Activated CD4-positive, alpha-beta T cell treated with anti-CD3 and anti-CD28 coated beads, Interleukin-2, amount 10 ng/mL, durations not matched to agents 24 days and 14 days (primary cell): ENCODE data around the gene RPS28. TPM values are rescaled to one million over a fixed set of nuclear protein-coding genes. Genes with fewer than 3 reads are reported as not detected.
"Not testable (repeated sequence)": the region's sequence is repeated elsewhere in the genome, so short reads cannot be mapped to it uniquely, and the experiment has no call there.

ENCODE experiments used
- DNase-seq: peaks from one replicate; pipeline ENCODE4 v3.0.0; 2022
- H3K27ac Mint-ChIP-seq: one replicate; pipeline ENCODE4 v1.8.0; 2022; ENCODE audit warnings: mild to moderate bottlenecking, mixed read lengths
- H3K27me3 Mint-ChIP-seq: one replicate; pipeline ENCODE4 v1.8.0; 2022; ENCODE audit warnings: mixed read lengths
- H3K36me3 Mint-ChIP-seq: one replicate; pipeline ENCODE4 v1.8.0; 2022; ENCODE audit warnings: low read depth, mild to moderate bottlenecking, mixed read lengths
- H3K4me1 Mint-ChIP-seq: one replicate; pipeline ENCODE4 v1.8.0; 2021; ENCODE audit warnings: mixed read lengths
- H3K4me3 Mint-ChIP-seq: one replicate; pipeline ENCODE4 v1.8.0; 2022; ENCODE audit warnings: mild to moderate bottlenecking, moderate library complexity, mixed read lengths
- H3K9me3 Mint-ChIP-seq: one replicate; pipeline ENCODE4 v1.8.0; 2021; ENCODE audit warnings: mixed read lengths
- intact Hi-C: fragments of 100-400 bp; cut with micrococcal nuclease; formaldehyde crosslinking; loops from one replicate; pipeline ENCODE4 v1.15.1; 2023
- total RNA-seq: library from RNA; stranded (reverse); gene quantifications from 2 replicates; pipeline ENCODE4 v1.2.3, GENCODE V29; 2022

Gene RPS28
- total RNA-seq, 1 donor from 2014 or later, result 2,121 TPM

GRCh38 chr19:8311461-8312260 lies 9.6 kb upstream of the RPS28 start:
- Mint-ChIP-seq H3K9me3 (no peaks in the 10 kb centered on the region), H3K27me3 (no peaks in the 10 kb centered on the region), H3K4me3 (no peak overlapping the region), H3K27ac (no peak overlapping the region), H3K36me3 (peaks cover 36% of the 10 kb centered on the region), H3K4me1 (peaks cover 21% of the 10 kb centered on the region)
- peak; percentile 52 for DNase-seq
- intact Hi-C loops, result no loop called here

- H3K27me3 Mint-ChIP-seq, DNase-seq, H3K4me3 Mint-ChIP-seq, H3K4me1 Mint-ChIP-seq, H3K27ac Mint-ChIP-seq, H3K9me3 Mint-ChIP-seq, intact Hi-C loops: not testable (repeated sequence)
- peaks cover 23% of the 10 kb centered on the region for H3K36me3 Mint-ChIP-seq
Measured at GRCh38 chr19:8314981-8315640, 6.2 kb upstream of the RPS28 start.

- intact Hi-C loops, result no loop called here
- Mint-ChIP-seq H3K9me3 (no peaks in the 10 kb centered on the region), H3K4me3 (no peak overlapping the region), H3K36me3 (peaks cover 28% of the 10 kb centered on the region), H3K4me1 (peaks cover 9% of the 10 kb centered on the region), H3K27ac (peak overlapping the region; percentile 37), H3K27me3 (no peaks in the 10 kb centered on the region)
- no peak for DNase-seq
Measured at GRCh38 chr19:8316351-8317125, 4.8 kb upstream of the RPS28 start.

GRCh38 chr19:8318835-8319234 lies 2.5 kb upstream of the RPS28 start:
- H3K27me3 Mint-ChIP-seq, H3K27ac Mint-ChIP-seq, H3K9me3 Mint-ChIP-seq, intact Hi-C loops, H3K4me3 Mint-ChIP-seq, DNase-seq: not testable (repeated sequence)
- Mint-ChIP-seq H3K36me3 (peaks cover 50% of the 10 kb centered on the region), H3K4me1 (peaks cover 21% of the 10 kb centered on the region)

GRCh38 chr19:8319807-8320520 lies 1.3 kb upstream of the RPS28 start:
- Mint-ChIP-seq H3K36me3 (peaks cover 46% of the 10 kb centered on the region), H3K9me3 (no peaks in the 10 kb centered on the region), H3K27me3 (no peaks in the 10 kb centered on the region), H3K27ac (peak overlapping the region; percentile 99), H3K4me1 (peaks cover 21% of the 10 kb centered on the region), H3K4me3 (peak overlapping the region; percentile 100)
- intact Hi-C loops, result loop anchor here (5.0 kb wide), 1 partner anchor 68 kb away; no protein-coding TSS in a partner anchor
- DNase-seq, result no peak

- Mint-ChIP-seq H3K27ac (peak overlapping the region; percentile 99), H3K9me3 (no peaks in the 10 kb centered on the region), H3K36me3 (peaks cover 40% of the 10 kb centered on the region), H3K4me3 (peak overlapping the region; percentile 100), H3K27me3 (no peaks in the 10 kb centered on the region), H3K4me1 (peaks cover 21% of the 10 kb centered on the region)
- intact Hi-C loops, result loop anchor here (1.0 to 5.0 kb wide), 4 partner anchors 12 to 70 kb away; partner anchors contain the start of genes CD320 and RAB11B
- no peak for DNase-seq
Measured at GRCh38 chr19:8320564-8321066, 681 bp upstream of the RPS28 start.

- Mint-ChIP-seq H3K27ac (peak overlapping the region; percentile 99), H3K9me3 (no peaks in the 10 kb centered on the region), H3K27me3 (peaks cover 4% of the 10 kb centered on the region), H3K36me3 (peaks cover 35% of the 10 kb centered on the region), H3K4me3 (peak overlapping the region; percentile 100), H3K4me1 (peaks cover 21% of the 10 kb centered on the region)
- intact Hi-C loops, result loop anchor here (1.0 to 5.0 kb wide), 4 partner anchors 14 to 70 kb away; partner anchors contain the start of genes CD320 and RAB11B
- DNase-seq, result no peak
Measured at GRCh38 chr19:8321986-8322637, 816 bp downstream of the RPS28 start.

DNA sequence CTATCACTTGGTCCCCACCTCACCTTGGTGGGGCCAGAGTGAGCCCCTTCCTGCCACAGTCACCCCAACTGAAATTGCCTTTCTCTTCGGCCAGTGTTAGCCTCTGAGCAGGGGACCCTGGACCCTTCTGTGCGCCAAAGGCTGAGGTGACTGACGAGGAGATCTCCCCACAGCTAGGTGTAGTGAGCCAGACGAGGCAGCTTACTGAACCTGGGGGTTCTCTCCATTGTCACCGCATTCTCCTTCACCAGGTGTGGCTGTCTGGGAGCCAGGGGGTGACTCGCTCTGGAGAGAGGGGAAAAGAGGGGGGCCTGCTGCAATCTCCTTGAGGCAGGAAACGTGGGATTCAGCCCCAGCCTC lies 1.3 kb downstream of the RPS28 start:
- peak overlapping the region; percentile 100 for H3K4me3 Mint-ChIP-seq
- H3K36me3 Mint-ChIP-seq, result peaks cover 35% of the 10 kb centered on the region
- DNase-seq, result no peak
- H3K27ac Mint-ChIP-seq, result peak overlapping the region; percentile 99
- no peaks in the 10 kb centered on the region for H3K9me3 Mint-ChIP-seq
- H3K4me1 Mint-ChIP-seq, result peaks cover 21% of the 10 kb centered on the region
- intact Hi-C loops, result loop anchor here (5.0 kb wide), 1 partner anchor 70 kb away; no protein-coding TSS in a partner anchor
- H3K27me3 Mint-ChIP-seq, result peaks cover 4% of the 10 kb centered on the region

DNA sequence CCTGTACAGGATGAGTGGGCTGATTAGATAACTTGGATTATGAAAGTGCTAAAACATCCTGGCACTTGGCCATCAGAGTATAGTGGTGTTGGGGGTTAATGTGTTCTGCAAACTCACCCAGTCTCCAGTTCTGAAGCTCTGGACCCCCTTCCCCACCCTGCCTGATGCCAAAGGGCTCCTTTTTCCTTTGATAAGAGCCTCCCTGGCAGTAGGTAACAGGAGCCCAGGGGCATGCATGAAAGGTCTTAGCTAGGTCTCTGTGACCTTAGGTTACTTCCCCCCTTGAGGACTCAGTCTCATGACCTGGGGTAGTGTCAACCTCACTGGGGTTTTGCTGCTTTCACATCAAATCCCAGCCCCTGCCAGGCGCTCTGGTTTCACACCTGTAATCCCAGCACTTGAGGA lies 2.5 kb downstream of the RPS28 start:
- Mint-ChIP-seq H3K4me1 (peaks cover 21% of the 10 kb centered on the region), H3K27me3 (peaks cover 10% of the 10 kb centered on the region), H3K4me3 (no peak overlapping the region), H3K27ac (peak overlapping the region; percentile 41), H3K36me3 (peaks cover 35% of the 10 kb centered on the region), H3K9me3 (no peaks in the 10 kb centered on the region)
- intact Hi-C loops, result loop anchor here (5.0 kb wide), 1 partner anchor 71 kb away; no protein-coding TSS in a partner anchor
- DNase-seq, result no peak

DNA sequence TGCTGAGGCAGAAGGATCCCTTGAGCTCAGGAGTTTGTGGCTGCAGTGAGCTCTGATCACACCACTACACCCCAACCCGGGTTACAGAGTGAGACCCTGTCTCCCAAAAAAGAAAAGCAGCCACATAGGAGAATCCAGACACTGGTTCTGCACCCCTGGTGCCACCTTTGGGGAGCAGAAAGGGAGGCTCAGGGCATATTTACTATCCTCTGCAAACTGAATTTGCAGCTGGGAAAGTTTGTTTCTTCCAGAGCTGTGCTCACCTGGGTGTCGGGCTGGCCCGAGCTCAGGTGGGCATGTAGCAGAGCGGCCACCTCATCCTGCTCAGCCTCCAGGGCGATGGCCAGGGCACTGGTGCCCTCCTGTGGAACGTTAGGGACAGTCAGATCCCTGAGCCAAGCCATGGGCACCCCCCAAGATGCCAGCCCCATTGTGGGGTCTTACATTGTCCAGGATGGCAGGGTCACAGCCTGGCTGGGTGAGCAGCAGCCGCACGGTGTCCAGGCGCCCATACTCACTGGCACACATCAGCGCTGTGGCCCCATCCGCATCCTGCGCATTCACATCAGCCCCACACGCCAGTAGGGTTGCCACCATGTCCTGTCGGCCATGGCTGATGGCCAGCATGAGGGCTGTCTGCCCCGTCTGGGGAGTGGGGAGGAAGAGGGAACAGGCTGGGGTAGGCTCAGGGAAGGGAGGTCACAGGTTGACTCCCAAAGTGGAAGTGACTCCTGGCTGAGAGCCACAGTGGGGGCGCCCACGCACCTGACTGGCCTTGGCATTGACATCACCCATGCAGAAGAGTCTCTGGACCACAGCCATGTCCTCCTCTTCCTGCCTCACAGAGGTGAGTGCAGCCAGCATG lies 3.1 kb downstream of the RPS28 start:
- intact Hi-C loops, result loop anchor here (5.0 kb wide), 1 partner anchor 72 kb away; no protein-coding TSS in a partner anchor
- H3K36me3 Mint-ChIP-seq, result peaks cover 35% of the 10 kb centered on the region
- H3K4me1 Mint-ChIP-seq, result peaks cover 20% of the 10 kb centered on the region
- H3K27me3 Mint-ChIP-seq, result peaks cover 10% of the 10 kb centered on the region
- DNase-seq, result no peak
- no peak overlapping the region for H3K4me3 Mint-ChIP-seq
- H3K9me3 Mint-ChIP-seq, result no peaks in the 10 kb centered on the region
- H3K27ac Mint-ChIP-seq, result no peak overlapping the region

DNA sequence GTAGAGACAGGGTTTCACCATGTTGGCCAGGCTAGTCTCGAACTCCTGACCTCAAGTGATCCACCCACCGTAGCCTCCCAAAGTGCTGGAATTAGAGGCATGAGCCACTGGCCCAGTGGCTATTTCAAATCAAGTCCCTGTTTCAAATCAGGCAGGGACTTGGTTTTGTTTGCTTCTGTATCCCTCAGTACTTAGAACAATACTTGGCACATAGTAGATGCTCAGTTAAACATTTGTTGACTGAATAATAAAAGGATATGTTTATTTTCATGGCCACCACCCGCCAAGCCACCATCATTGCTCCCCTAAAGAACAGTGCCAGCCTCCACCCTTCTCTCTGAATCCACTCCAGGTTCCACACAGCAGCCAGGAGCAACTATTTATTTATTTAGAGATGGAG lies 4.2 kb downstream of the RPS28 start:
- H3K9me3 Mint-ChIP-seq, result no peaks in the 10 kb centered on the region
- intact Hi-C loops, result no loop called here

DNA sequence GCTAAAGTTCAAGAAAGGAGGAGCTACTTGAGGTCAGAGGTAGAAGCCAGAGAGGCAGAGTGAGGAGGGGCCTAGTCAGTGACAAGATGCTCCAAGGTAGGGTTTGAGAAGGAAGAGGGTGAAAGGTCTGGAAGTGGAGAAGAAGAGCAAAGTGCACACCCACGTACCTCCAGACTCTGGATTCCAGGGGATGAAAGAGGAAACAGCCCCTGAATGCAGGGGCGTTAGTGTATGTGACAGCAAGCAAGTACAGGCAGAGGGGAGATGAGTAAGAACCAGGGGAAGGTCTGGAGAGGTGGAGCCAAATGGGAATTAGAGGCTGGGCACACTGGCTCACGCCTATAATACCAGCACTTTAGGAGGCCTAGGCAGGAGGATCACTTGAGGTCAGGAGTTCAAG lies 8.7 kb downstream of the RPS28 start:
- Mint-ChIP-seq H3K27me3 (peaks cover 23% of the 10 kb centered on the region), H3K9me3 (no peaks in the 10 kb centered on the region), H3K4me3 (no peak overlapping the region), H3K4me1 (no peaks in the 10 kb centered on the region), H3K27ac (no peak overlapping the region), H3K36me3 (no peaks in the 10 kb centered on the region)
- intact Hi-C loops, result no loop called here
- DNase-seq, result no peak

More for the DNA sequence above, 4.2 kb downstream of the RPS28 start:
- Mint-ChIP-seq H3K36me3 (peaks cover 33% of the 10 kb centered on the region), H3K4me3 (no peak overlapping the region), H3K4me1 (peaks cover 12% of the 10 kb centered on the region), H3K27ac (no peak overlapping the region), H3K27me3 (peaks cover 10% of the 10 kb centered on the region)
- DNase-seq, result no peak
